ENCODE data around the gene LSM12. TPM values are rescaled to one million over a fixed set of nuclear protein-coding genes. Genes with fewer than 3 reads are reported as not detected.

The LSM12 gene
- total RNA-seq, 4 donors from 2014 or later: 15.0 to 31.7 (median 19.0) TPM

DNA sequence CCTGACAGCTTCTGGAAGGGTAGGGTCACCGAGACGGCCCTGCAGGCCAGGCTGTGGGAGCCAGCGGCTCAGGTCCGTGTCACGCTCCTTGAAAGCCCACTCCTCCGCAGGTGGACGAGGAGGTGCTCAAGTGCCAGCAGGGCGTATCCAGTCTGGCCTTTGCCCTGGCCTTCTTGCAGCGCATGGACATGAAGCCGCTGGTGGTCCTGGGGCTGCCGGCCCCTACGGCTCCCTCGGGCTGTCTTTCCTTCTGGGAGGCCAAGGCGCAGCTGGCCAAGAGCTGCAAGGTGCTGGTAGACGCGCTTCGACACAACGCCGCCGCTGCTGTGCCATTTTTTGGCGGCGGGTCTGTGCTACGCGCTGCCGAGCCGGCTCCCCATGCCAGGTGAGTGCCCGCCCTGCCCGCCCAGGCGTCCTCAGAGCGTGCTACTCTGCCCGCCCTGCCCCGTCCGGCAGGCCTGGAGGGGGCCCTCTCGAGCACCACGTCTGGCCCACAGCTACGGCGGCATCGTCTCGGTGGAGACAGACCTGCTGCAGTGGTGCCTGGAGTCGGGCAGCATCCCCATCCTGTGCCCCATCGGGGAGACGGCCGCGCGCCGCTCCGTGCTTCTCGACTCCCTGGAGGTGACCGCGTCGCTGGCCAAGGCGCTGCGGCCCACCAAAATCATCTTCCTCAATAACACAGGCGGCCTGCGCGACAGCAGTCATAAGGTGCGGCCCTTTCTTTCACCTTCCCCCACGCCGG is 60.8 kb downstream of the LSM12 start:
- intact Hi-C loops (cut with DNase I; ENCODE audit: low total_unique reads): no loop called here
- 3% methylated on average over 35 to 46 of the region's 59 CpGs for WGBS, 2 donors
- peak in 1 of 2 donors; percentile 90 for DNase-seq (ENCODE audit: low spot score in 2 of 2)
- no peak for TF ChIP-seq POLR2A (IDR thresholded peaks at IDR 0.05)
- TF ChIP-seq, protein P1, sequence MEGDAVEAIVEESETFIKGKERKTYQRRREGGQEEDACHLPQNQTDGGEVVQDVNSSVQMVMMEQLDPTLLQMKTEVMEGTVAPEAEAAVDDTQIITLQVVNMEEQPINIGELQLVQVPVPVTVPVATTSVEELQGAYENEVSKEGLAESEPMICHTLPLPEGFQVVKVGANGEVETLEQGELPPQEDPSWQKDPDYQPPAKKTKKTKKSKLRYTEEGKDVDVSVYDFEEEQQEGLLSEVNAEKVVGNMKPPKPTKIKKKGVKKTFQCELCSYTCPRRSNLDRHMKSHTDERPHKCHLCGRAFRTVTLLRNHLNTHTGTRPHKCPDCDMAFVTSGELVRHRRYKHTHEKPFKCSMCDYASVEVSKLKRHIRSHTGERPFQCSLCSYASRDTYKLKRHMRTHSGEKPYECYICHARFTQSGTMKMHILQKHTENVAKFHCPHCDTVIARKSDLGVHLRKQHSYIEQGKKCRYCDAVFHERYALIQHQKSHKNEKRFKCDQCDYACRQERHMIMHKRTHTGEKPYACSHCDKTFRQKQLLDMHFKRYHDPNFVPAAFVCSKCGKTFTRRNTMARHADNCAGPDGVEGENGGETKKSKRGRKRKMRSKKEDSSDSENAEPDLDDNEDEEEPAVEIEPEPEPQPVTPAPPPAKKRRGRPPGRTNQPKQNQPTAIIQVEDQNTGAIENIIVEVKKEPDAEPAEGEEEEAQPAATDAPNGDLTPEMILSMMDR (IDR thresholded peaks at IDR 0.05): no peak
- no peak overlapping the region for H3K4me3 ChIP-seq (ENCODE audit: low read depth, poor library complexity, severe bottlenecking)

- intact Hi-C loops (cut with DNase I; ENCODE audit: low total_unique reads): no loop called here
- WGBS, 2 donors: 3 to 8% methylated on average over 13 to 30 of the region's 71 CpGs
- TF ChIP-seq, protein P1 (IDR thresholded peaks at IDR 0.05): no peak
- TF ChIP-seq POLR2A (IDR thresholded peaks at IDR 0.05): no peak
- DNase-seq (ENCODE audit: low spot score in 2 of 2): peak in 1 of 2 donors; percentile 87
- H3K4me3 ChIP-seq (ENCODE audit: low read depth, poor library complexity, severe bottlenecking): peak overlapping the region; percentile 15
Observed at GRCh38 chr17:44004761-44005526, 61.5 kb downstream of the LSM12 start.

- WGBS, 2 donors: 26 to 31% methylated on average over 10 to 18 of the region's 25 CpGs
- no peak for DNase-seq (ENCODE audit: low spot score in 2 of 2)
- intact Hi-C loops (cut with DNase I; ENCODE audit: low total_unique reads): no loop called here
- H3K4me3 ChIP-seq (ENCODE audit: low read depth, poor library complexity, severe bottlenecking): peak within 1 kb of the TSS; percentile 15
- TF ChIP-seq, protein P1 (IDR thresholded peaks at IDR 0.05): no peak
- TF ChIP-seq POLR2A (IDR thresholded peaks at IDR 0.05): no peak
Observed at GRCh38 chr17:44004077-44004760, 62.3 kb downstream of the LSM12 start, which contains the start of gene NAGS. Gene NAGS, plus strand, starts transcription at chr17:44004622. Its CDS starts 42 bp downstream, at chr17:44004664.

- WGBS, 2 donors: 66 to 67% methylated on average over 9 of the region's 9 CpGs
- intact Hi-C loops (cut with DNase I; ENCODE audit: low total_unique reads): no loop called here
- no peak overlapping the region for H3K4me3 ChIP-seq (ENCODE audit: low read depth, poor library complexity, severe bottlenecking)
- TF ChIP-seq, protein P1 (IDR thresholded peaks at IDR 0.05): no peak
- no peak for TF ChIP-seq POLR2A (IDR thresholded peaks at IDR 0.05)
- DNase-seq (ENCODE audit: low spot score in 2 of 2): no peak
Observed at GRCh38 chr17:44002141-44002848, 64.2 kb downstream of the LSM12 start.

DNA sequence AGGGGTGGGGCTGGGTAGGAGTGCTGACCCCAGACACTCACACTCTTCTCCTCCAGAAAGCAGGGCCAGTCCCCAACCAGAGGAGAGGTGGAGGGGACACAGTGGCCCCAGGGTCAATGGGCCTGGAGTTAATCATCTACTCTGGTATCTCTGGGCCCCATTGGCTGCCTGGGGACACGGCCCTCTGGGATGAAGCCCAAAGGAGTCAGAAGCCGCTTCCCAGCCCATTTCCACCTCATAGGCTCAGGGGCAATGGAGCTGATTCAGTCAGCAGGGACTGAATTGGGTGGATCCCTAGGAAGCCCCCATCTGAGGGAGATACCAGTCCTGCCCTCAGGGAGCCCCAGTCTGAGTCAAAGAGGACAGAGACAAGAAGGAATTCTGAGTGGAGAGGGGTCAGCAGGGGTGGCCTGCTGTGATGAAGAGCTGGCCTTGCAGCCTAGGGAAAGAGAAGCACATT is 65.0 kb downstream of the LSM12 start:
- TF ChIP-seq POLR2A (IDR thresholded peaks at IDR 0.05): no peak
- no peak overlapping the region for H3K4me3 ChIP-seq (ENCODE audit: low read depth, poor library complexity, severe bottlenecking)
- intact Hi-C loops (cut with DNase I; ENCODE audit: low total_unique reads): no loop called here
- 85 to 86% methylated on average over 2 of the region's 2 CpGs for WGBS, 2 donors
- DNase-seq (ENCODE audit: low spot score in 2 of 2): no peak

Data from lower leg skin (tissue), 4 donors.